Renal pelvis (tissue), 4 donors: ENCODE data around the gene PRDM12. TPM values are rescaled to one million over a fixed set of nuclear protein-coding genes. Genes with fewer than 3 reads are reported as not detected.

Experiments
- DNase-seq: peaks from one replicate; pipeline ENCODE4 v3.0.0-alpha.2; 2013
- polyA plus RNA-seq, 3 donors: library from polyadenylated mRNA; unstranded; fragments of 120-200 nt; gene quantifications; one replicate each; pipeline ENCODE4 v1.2.1, GENCODE V29; 2013; ENCODE audit not compliant: insufficient read length in 3 of 3

The PRDM12 gene
- polyA plus RNA-seq, 3 donors, result not detected

DNA sequence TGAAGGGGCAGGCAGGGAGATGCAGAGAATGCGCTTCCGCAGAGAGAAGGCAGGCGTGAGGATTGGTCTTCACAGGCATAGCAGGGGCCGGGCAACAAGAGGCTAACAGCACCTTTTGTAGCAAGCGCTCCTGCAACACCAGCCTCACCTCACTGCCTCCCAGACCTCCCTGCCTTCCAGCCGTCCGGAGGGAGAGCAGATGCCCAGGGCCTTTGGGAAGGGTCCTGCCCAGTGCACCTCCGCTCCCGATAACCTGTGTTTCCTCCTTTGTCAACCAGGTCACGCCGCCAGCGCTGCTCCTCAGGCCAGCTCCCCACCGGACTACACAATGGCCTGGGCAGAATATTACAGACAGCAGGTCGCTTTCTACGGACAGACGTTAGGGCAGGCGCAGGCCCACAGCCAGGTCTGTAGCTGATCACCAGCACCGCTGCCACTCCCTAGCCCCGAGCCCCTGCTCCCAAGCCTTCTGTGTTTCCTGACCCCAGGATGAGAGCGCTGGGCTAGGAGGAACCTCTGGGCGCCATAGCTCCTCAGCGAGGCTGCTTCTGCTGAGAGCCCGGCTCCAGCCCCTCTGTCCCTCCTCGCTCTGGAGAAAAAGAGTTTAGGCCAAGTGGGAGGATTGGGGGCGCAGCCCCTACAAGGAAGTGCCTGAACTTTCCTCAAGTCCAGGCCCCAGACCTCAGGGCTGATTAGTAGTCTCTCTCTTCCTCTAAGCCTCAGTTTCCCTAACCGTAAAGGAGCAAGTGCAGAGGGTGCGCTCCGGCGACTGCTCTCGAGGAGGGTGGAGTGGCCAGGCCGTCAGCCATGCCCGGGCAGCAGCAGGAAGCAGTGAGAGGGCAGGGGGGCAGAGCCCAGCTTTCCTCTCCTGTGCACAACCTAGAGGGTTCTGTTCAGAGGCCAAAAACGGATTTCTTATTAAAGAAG is 28.4 kb upstream of the PRDM12 start:
- DNase-seq, result no peak

DNA sequence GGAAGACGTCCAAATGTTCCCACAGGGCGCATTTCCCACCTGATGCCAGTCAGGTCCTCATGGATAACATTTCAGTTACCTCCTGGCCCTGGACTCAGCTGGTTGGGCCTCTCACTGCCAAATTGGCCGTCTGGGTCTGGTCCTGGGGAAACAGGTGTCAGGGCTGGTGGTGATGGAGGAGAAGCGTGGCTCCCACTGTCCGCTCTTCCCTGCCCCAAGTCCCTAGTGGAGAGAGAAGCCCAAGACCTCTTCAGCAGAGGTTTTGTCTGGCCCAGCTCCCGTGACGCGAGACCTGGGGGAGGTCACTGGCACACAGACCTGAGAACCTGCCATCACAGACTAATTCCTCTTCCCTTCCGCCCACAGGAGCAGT is 27.8 kb upstream of the PRDM12 start:
- DNase-seq, result no peak

DNA sequence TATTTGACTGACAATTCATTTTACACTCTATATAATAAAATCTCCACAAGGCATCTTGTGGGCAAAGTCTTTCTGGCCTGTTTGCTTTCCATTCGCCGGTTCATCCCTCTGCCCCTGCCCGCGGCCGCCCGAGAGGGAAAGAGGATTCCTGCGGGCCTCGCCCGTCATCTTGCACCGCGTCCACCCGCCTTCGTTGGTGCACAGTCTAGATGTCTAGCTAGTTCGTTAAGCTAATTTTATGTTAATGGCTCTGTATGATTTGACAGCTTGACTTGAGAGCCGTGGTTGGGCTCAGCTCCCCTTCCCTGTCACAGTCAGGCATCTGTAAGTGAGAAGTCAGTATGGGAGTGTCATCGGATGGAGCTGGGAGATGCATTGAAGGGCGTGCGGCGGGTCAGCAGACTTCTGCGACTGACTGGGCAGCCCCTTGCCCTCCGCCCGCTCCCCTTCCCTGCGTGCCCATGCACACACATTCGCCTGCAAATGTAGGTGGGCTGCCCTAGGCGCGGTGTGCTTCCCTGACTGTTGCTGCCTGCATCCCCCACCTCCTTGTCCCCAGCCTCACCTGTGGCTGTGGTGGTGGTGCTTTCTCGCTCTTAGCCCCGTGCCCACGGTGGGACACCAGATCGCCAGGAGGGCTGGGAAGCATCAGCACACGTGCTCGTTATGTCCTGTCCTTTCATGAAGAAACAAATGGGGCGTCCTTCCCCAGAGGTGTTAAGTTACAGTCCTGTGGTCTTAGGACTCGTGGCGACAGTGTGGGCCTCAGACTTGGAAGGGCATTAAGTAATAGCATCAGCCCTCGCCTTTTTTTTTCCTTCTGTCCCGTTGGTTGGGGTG is 25.9 kb upstream of the PRDM12 start:
- no peak for DNase-seq

DNA sequence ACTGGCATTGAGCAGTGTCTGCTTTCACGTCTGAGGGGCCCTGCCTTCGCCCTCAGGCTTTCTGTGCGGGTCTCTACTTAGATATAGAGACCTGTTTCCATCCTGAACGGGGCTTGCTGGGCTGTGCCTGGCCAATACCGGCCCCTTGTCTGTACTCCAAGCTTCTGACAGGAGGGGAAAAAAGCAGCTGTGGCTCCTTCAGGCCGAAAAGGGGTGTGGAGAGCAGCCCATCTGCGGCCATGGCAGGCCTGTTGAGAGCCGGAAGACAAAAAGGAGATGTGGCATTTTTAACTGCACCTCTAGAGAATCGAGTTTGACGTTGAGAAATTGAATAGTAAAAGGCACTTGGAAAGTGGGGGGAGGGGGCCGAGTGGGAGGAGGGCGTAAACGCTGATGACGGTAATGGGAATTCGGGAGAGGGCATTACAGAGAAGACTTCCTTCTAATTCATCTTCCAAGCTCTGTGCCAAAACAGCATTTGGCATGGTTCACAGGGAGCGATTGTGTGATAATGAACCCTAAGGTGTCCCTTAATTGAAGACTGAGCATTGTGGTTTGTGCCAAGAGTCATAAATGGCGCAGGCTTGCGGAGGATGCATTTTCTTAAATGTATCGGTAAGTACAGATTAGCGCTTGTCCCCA is 25.1 kb upstream of the PRDM12 start:
- no peak for DNase-seq

DNA sequence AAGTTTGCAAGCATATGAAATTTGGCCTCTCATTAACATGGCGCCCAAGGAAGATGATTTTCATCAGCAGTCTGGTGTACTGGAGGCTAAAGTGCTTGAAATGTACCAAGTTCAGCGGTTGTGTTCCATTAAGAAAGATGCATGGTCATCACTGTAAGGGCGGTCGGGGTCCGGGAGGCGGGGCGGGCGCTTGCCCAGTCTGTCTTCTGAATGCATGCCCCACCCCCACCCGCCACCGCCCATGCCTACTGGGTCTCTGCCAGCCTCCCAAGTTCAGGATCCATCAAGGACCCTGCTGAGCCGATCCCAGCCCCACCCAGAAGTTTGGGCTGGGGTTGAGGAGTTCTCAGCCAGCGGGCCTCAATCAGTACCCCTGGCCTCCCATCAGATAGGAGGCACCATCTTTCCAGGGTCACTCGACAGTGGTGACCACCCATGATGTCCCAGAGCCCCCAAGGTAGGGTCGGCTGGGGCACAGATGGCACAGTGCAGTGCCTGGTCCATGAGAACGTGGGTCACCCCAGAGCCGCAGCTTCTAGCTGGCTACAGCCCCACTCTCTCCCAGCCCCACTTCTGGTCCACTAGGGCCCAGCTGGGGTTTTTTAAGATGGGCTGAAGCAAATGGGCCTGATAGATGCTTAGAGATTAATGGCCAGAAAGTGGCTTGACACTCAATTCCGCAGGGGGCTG is 24.4 kb upstream of the PRDM12 start:
- no peak for DNase-seq

DNA sequence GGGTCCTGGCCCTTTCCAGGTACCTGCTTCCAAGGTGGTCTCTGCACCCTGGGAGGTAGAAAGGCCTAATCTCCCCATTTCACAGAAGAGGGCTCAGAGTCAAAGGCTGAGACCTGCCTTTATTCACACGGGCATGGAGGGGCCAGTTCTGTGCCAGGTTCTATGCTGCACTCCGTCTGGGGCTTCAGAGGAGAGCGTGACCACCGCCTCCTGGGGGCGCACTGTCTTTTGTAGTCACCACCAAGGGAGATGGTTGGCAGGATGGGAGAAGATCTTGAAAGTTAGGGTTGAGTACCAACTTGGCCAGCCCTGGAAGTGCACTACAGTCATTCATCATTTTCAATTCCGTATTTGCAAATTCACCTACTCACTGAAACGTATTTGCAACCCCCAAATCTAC is 23.7 kb upstream of the PRDM12 start:
- DNase-seq, result no peak

DNA sequence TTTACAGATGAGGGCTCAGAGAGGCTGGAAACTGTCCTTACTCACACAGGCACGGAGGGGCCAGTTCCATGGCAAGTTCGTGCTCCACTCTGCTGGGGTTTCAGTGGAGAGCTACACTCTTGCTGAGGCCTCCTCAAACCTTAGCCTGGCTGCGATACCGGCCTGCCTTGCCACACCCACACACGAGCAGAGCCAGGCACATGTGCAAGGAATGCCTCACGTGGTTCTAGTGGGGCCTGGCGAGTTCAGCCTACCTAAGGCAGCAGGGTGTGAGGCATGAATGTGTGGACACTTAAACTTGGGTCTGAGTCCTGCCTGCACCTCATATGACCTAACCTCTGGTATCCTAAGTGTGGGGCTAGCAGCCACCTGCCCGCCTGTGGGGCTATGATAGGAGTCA is 21.5 kb upstream of the PRDM12 start:
- no peak for DNase-seq

DNA sequence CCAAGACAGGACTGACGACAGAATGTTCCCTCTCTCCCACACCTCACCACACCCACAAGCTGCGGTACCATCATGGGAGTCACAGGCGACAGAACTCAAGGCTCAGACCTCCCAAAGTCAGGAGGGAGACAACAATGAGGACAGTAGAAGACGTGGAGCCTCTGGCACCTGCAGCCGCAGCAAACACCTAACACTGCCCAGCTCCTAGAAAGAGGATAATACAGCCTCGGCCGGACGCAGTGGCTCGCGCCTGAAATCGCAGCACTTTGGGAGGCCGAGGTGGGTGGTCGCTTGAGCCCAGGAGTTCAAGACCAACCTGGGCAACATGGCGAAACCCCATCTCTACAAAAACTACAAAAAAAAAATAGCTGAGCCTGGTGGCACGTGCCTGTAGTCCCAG is 13.2 kb upstream of the PRDM12 start:
- no peak for DNase-seq

DNA sequence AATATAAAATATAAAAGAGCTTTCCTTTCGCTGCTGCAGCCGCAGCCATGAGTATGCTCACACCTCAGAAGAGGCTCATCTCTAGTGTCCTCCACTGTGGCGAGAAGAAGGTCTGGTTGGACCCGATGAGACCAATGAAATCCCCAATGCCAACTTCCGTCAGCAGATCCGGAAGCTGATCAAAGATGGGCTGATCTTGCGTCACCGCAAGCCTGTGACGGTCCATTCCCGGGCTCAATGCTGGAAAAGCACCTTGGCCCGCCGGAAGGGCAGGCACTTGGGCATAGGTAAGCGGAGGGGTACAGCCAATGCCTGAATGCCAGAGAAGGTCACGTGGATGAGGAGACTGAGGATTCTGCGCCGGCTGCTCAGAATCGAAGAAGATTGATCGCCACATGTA is 12.6 kb upstream of the PRDM12 start:
- DNase-seq, result no peak

GRCh38 chr9:130654879-130655278 is 9.5 kb upstream of the PRDM12 start:
- DNase-seq, result no peak

GRCh38 chr9:130658893-130659698 is 5.3 kb upstream of the PRDM12 start:
- DNase-seq, result no peak

DNA sequence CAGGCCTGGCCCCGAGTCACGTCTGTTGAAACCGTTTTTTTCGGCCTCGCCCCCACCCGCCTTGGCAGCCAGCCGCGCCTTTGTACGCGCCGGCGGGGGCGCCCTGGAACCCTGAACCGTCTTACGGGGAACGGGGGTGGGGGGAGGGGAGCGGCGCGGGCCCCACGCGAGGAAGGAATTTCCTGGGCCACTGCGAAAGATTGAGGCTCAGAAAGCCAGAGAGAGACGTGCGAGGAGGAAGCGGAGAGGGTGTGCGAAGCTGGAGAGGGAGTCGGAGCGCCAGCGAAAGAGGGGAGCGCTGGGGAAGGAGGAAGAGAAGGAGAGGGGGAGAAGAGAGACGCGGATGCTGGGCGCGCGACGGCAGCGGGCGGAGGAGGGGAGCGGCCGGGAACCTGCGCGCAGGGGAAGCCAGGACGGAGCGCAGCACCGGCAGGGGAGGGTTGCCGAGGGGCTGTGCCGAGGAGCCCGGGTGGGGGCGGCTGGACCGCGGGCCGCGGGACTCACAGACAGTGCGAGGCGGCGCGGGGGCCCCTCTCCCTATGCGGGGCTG is 4.6 kb upstream of the PRDM12 start:
- DNase-seq, result no peak

- DNase-seq, result no peak
Measured at GRCh38 chr9:130660326-130660682, 4.1 kb upstream of the PRDM12 start.

DNA sequence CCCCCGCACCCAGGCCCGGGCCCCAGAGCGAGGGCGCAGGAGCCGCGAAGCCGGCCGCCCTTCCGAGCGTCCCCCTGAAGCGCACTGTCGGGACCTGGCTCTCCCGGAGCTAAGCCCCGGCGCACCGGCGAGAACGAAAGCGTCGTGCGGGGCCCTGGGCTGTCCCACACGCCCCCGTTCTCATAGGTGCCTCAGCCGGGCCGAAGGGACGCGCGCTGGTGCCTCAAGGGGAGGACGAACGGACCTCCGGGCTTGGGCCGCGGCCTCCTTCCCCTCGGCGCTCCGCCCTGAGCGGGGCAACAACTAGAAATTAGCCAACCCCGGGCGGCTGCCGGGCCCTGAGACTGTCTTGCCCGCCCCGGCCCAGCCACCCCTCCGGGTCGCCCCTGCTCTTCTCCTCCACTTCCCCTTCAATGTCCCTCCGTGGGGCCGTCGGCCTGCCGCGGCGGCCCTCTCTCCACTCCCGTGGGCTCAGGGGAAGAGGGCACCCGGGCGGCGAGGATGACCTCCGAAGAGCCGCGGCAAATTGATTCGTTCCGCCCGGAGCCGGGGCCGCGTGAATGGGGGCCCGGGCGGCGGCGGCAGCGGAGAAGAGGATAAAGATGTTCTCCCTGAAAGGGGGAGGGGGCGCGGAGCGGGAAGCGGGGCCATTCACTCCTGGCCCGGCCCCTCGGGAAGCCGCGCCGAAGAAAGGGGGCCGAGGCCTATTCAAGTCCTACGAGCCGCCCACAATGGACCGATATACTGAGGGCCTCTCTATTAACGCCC is 3.5 kb upstream of the PRDM12 start:
- no peak for DNase-seq

DNA sequence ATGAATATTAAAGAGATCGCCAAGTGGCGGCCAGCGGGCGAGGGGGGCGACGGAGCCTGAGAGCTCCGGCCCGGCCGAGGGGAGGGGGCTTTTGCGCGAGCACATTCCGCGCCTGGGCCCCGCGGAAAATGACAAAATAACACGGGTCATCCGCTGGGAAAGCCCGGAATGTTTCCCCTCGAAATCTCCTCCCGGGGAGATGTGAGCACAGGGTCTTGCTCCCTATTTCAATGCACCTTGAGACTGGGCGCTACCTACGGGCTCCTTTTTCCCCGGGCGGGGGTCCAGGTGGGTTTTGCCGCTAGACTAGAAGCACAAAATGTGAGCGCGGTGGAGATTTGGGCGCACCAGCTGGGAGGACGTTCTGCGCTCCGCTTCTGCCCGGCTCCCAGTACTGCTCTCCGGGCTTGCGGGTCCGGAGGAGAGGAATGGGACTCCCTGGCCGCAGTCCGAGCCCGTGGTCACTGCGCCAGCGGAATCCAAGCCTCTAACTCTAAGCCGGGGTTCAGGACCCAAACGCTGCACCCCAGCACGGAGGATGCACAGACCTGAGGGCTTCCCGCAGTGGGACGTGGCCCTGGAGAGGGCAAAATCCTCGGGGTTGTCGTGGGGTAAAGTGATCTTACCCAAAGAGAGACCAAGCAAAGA is 2.8 kb upstream of the PRDM12 start:
- DNase-seq, result no peak

- no peak for DNase-seq
Measured at GRCh38 chr9:130662099-130662969, 2.1 kb upstream of the PRDM12 start.

GRCh38 chr9:130662970-130663257 is 1.5 kb upstream of the PRDM12 start:
- no peak for DNase-seq

- DNase-seq, result no peak
Measured at GRCh38 chr9:130663258-130663976, 977 bp upstream of the PRDM12 start.
